ENCODE measurements around the gene LRRC46. TPM values are rescaled to one million over a fixed set of nuclear protein-coding genes. Genes with fewer than 3 reads are reported as not detected.

Gene LRRC46
- total RNA-seq, 2 donors from 2014 or later: 0.73 to 0.82 TPM

- H3K27ac ChIP-seq (ENCODE audit: low read depth, low read length): no peak overlapping the region
- no peaks in the 10 kb centered on the region for H3K36me3 Mint-ChIP-seq (ENCODE audit: low read depth)
- no peak overlapping the region for H3K4me3 ChIP-seq (ENCODE audit: low read length)
- TF ChIP-seq CTCF (conservative IDR thresholded peaks at IDR 0.05): no peak
- no peak overlapping the region for H3K27ac Mint-ChIP-seq
- H3K9me3 ChIP-seq (ENCODE audit: control insufficient read depth, low read length): no peaks in the 10 kb centered on the region
- peaks cover 35% of the 10 kb centered on the region for H3K4me1 Mint-ChIP-seq
- peaks cover 57% of the 10 kb centered on the region for H3K27me3 Mint-ChIP-seq (ENCODE audit: insufficient read depth)
- no peak overlapping the region for H3K9ac ChIP-seq (ENCODE audit: extremely low read depth, low read length, poor library complexity, severe bottlenecking)
- no peak overlapping the region for H3K4me3 Mint-ChIP-seq
- no peak for DNase-seq
- H3K4me1 ChIP-seq (ENCODE audit: control insufficient read depth, insufficient read depth, low read length): no peaks in the 10 kb centered on the region
- H3K36me3 ChIP-seq (ENCODE audit: control insufficient read depth, insufficient read depth, low read length): no peaks in the 10 kb centered on the region
- H3K9me3 Mint-ChIP-seq: no peaks in the 10 kb centered on the region
- peaks cover 40% of the 10 kb centered on the region for H3K27me3 ChIP-seq (ENCODE audit: control insufficient read depth, insufficient read depth, low read length, poor library complexity, severe bottlenecking)
Observed at GRCh38 chr17:47856830-47857229, 25.4 kb downstream of the LRRC46 start.

GRCh38 chr17:47857551-47858455, 26.3 kb downstream of the LRRC46 start:
- Histone ChIP-seq H3K9me3 (ENCODE audit: control insufficient read depth, low read length) (no peaks in the 10 kb centered on the region), H3K4me1 (ENCODE audit: control insufficient read depth, insufficient read depth, low read length) (no peaks in the 10 kb centered on the region), H3K4me3 (ENCODE audit: low read length) (no peak overlapping the region), H3K27me3 (ENCODE audit: control insufficient read depth, insufficient read depth, low read length, poor library complexity, severe bottlenecking) (peaks cover 30% of the 10 kb centered on the region), H3K9ac (ENCODE audit: extremely low read depth, low read length, poor library complexity, severe bottlenecking) (no peak overlapping the region), H3K36me3 (ENCODE audit: control insufficient read depth, insufficient read depth, low read length) (no peaks in the 10 kb centered on the region), H3K27ac (ENCODE audit: low read depth, low read length) (no peak overlapping the region)
- 62 to 66% methylated on average over 5 to 16 of the region's 16 CpGs for WGBS, 2 experiments (ENCODE audit: insufficient coverage in 1 of 2, insufficient read length in 1 of 2)
- DNase-seq: peak; percentile 81
- no peak for TF ChIP-seq CTCF (conservative IDR thresholded peaks at IDR 0.05)
- Mint-ChIP-seq H3K27me3 (ENCODE audit: insufficient read depth) (peaks cover 47% of the 10 kb centered on the region), H3K9me3 (no peaks in the 10 kb centered on the region), H3K36me3 (ENCODE audit: low read depth) (no peaks in the 10 kb centered on the region), H3K27ac (peak overlapping the region; percentile 32), H3K4me3 (no peak overlapping the region), H3K4me1 (peaks cover 28% of the 10 kb centered on the region)

GRCh38 chr17:47860386-47860785, 28.9 kb downstream of the LRRC46 start:
- TF ChIP-seq CTCF (conservative IDR thresholded peaks at IDR 0.05): no peak
- Histone ChIP-seq H3K4me3 (ENCODE audit: low read length) (no peak overlapping the region), H3K9ac (ENCODE audit: extremely low read depth, low read length, poor library complexity, severe bottlenecking) (no peak overlapping the region), H3K9me3 (ENCODE audit: control insufficient read depth, low read length) (no peaks in the 10 kb centered on the region), H3K4me1 (ENCODE audit: control insufficient read depth, insufficient read depth, low read length) (no peaks in the 10 kb centered on the region), H3K27ac (ENCODE audit: low read depth, low read length) (no peak overlapping the region), H3K27me3 (ENCODE audit: control insufficient read depth, insufficient read depth, low read length, poor library complexity, severe bottlenecking) (peaks cover 12% of the 10 kb centered on the region), H3K36me3 (ENCODE audit: control insufficient read depth, insufficient read depth, low read length) (no peaks in the 10 kb centered on the region)
- Mint-ChIP-seq H3K4me3 (no peak overlapping the region), H3K4me1 (peaks cover 18% of the 10 kb centered on the region), H3K27ac (no peak overlapping the region), H3K9me3 (no peaks in the 10 kb centered on the region), H3K36me3 (ENCODE audit: low read depth) (no peaks in the 10 kb centered on the region), H3K27me3 (ENCODE audit: insufficient read depth) (peaks cover 35% of the 10 kb centered on the region)
- DNase-seq: no peak
- WGBS, 2 experiments (ENCODE audit: insufficient coverage in 1 of 2, insufficient read length in 1 of 2): 100% methylated on average over 1 to 3 of the region's 5 CpGs
